SK-N-SH (cell line): ENCODE measurements around the gene POLN. TPM values are rescaled to one million over a fixed set of nuclear protein-coding genes. Genes with fewer than 3 reads are reported as not detected.

ENCODE experiments used
- CTCF ChIA-PET: fragments of 300-600, 350-600 bp; formaldehyde crosslinking; extraction: SDS; loops from one replicate; lab custom pipeline; 2021; lab: Yijun Ruan, JAX
- POLR2A ChIA-PET: fragments of 350-600 bp; sonication (Branson Sonifier 250); formaldehyde crosslinking; extraction: SDS; loops from one replicate; lab custom pipeline; 2020; ENCODE audit warnings: antibody characterized with exemption, inconsistent platforms; lab: Yijun Ruan, JAX
- DNase-seq: peaks from one replicate; pipeline ENCODE4 v3.0.0; 2012
- H2AFZ ChIP-seq: fragments of 200-600 bp; sonication (generic); 2 replicates; pipeline ENCODE4 v1.8.1; 2016; ENCODE audit warnings: antibody characterized with exemption, mild to moderate bottlenecking, low read depth
- H3F3A ChIP-seq: fragments of 200-600 bp; sonication (generic); replicated peaks from 2 replicates; pipeline ENCODE3; 2016; ENCODE audit warnings: antibody characterized with exemption, mild to moderate bottlenecking; ENCODE audit not compliant: insufficient read depth
- H3K27ac ChIP-seq, 2 experiments: fragments of 200-500 bp in 1 of 2; fragments of 200-600 bp in 1 of 2; sonication (Bioruptor generic) in 1 of 2; sonication (generic), shearing (Covaris generic) in 1 of 2; 2 replicates each; pipeline versions ENCODE4 v1.5.1 to v1.6.1; 2014 to 2016; ENCODE audit warnings: low read depth in 2 of 2, inconsistent platforms in 1 of 2, low read length in 1 of 2, mild to moderate bottlenecking in 1 of 2, mixed read lengths in 1 of 2
- H3K27me3 ChIP-seq: fragments of 200-600 bp; sonication (generic), shearing (Covaris generic); 2 replicates; pipeline ENCODE4 v1.6.1; 2016; ENCODE audit warnings: mixed run types; ENCODE audit not compliant: insufficient read depth
- H3K36me3 ChIP-seq, 2 experiments: fragments of 200-500 bp in 1 of 2; fragments of 200-600 bp in 1 of 2; sonication (Bioruptor generic) in 1 of 2; sonication (generic) in 1 of 2; replicated peaks in 1 of 2; 2 replicates each; pipeline versions ENCODE3 to v1.5.1; 2014 to 2016; ENCODE audit warnings: low read length in 1 of 2, mild to moderate bottlenecking in 1 of 2; ENCODE audit not compliant: insufficient read depth in 2 of 2, control insufficient read depth in 1 of 2
- H3K4me1 ChIP-seq, 2 experiments: fragments of 200-500 bp in 1 of 2; fragments of 200-600 bp in 1 of 2; sonication (Bioruptor generic) in 1 of 2; sonication (generic), shearing (Covaris generic) in 1 of 2; 2 replicates each; pipeline versions ENCODE4 v1.5.1 to v1.6.1; 2014 to 2016; ENCODE audit warnings: low read depth in 1 of 2, low read length in 1 of 2, mixed run types in 1 of 2; ENCODE audit not compliant: insufficient read depth in 2 of 2, control insufficient read depth in 1 of 2
- H3K4me2 ChIP-seq: fragments of 200-600 bp; sonication (generic), shearing (Covaris generic); 2 replicates; pipeline ENCODE4 v1.6.1; 2017; ENCODE audit warnings: mixed run types
- H3K4me3 ChIP-seq, 2 experiments: fragments of 200-500 bp in 1 of 2; fragments of 200-600 bp in 1 of 2; sonication (Bioruptor generic) in 1 of 2; sonication (generic), shearing (Covaris generic) in 1 of 2; 2 replicates each; pipeline versions ENCODE4 v1.5.1 to v1.8.1; 2014 to 2016; ENCODE audit warnings: low read depth in 2 of 2, inconsistent platforms in 1 of 2, low read length in 1 of 2, mild to moderate bottlenecking in 1 of 2, mixed read lengths in 1 of 2, moderate library complexity in 1 of 2
- H3K79me2 ChIP-seq: fragments of 200-600 bp; sonication (generic); 2 replicates; pipeline ENCODE4 v1.8.1; 2017; ENCODE audit warnings: mild to moderate bottlenecking; ENCODE audit not compliant: insufficient read depth
- H3K9ac ChIP-seq: fragments of 200-600 bp; sonication (generic); 2 replicates; pipeline ENCODE4 v1.6.1; 2017; ENCODE audit warnings: mixed run types
- H3K9me2 ChIP-seq: fragments of 200-600 bp; sonication (generic); 2 replicates; pipeline ENCODE4 v1.6.1; 2017; ENCODE audit warnings: mixed run types
- H3K9me3 ChIP-seq: fragments of 200-600 bp; sonication (generic); 2 replicates; pipeline ENCODE4 v1.6.1; 2017; ENCODE audit warnings: mixed run types, mild to moderate bottlenecking, moderate library complexity
- H4K20me1 ChIP-seq: fragments of 200-600 bp; sonication (generic); 2 replicates; pipeline ENCODE4 v1.6.1; 2017; ENCODE audit warnings: mild to moderate bottlenecking, mixed run types; ENCODE audit not compliant: insufficient read depth
- CHD2 ChIP-seq: fragments of 150-350 bp; IDR thresholded peaks from 2 replicates; pipeline ENCODE4 v1.6.1; 2018; ENCODE audit warnings: low read length; ENCODE audit not compliant: partially characterized antibody
- FOXJ3 ChIP-seq: sonication (generic); formaldehyde crosslinking; IDR thresholded peaks from 2 replicates; pipeline ENCODE4 v1.5.1; 2020; ENCODE audit warnings: mild to moderate bottlenecking, missing genetic modification reagents
- IRF3 ChIP-seq: fragments of 150-350 bp; IDR thresholded peaks from 2 replicates; pipeline ENCODE4 v1.6.1; 2016; ENCODE audit warnings: mild to moderate bottlenecking, low read depth, low read length
- JUND ChIP-seq: IDR thresholded peaks from 2 replicates; pipeline ENCODE4 v1.4.0; 2012
- MXI1 ChIP-seq: IDR thresholded peaks from 2 replicates; pipeline ENCODE4 v1.6.1; 2012; ENCODE audit warnings: mild to moderate bottlenecking, low read depth, low read length, improper control_type of control experiment
- NFIC ChIP-seq: IDR thresholded peaks from 2 replicates; pipeline ENCODE4 v1.4.0; 2012; ENCODE audit warnings: borderline replicate concordance
- PBX3 ChIP-seq: IDR thresholded peaks from 2 replicates; pipeline ENCODE4; 2012
- RAD21 ChIP-seq: IDR thresholded peaks from 2 replicates; pipeline ENCODE4 v1.6.1; 2012; ENCODE audit warnings: mild to moderate bottlenecking, low read length
- RCOR1 ChIP-seq: fragments of 150-350 bp; IDR thresholded peaks from 2 replicates; pipeline ENCODE4 v1.6.1; 2017; ENCODE audit warnings: antibody characterized with exemption, low read length
- RFX5 ChIP-seq: IDR thresholded peaks from 2 replicates; pipeline ENCODE4 v1.6.1; 2012; ENCODE audit warnings: mild to moderate bottlenecking, improper control_type of control experiment, low read length
- RXRA ChIP-seq: IDR thresholded peaks from 2 replicates; pipeline ENCODE4 v1.4.0; 2012; ENCODE audit warnings: low read depth, mild to moderate bottlenecking, borderline replicate concordance
- SMC3 ChIP-seq: IDR thresholded peaks from 2 replicates; pipeline ENCODE4 v1.6.1; 2012; ENCODE audit warnings: low read depth, low read length, improper control_type of control experiment
- TAF1 ChIP-seq: IDR thresholded peaks from 2 replicates; pipeline ENCODE4 v1.6.1; 2012; ENCODE audit warnings: low read depth, mild to moderate bottlenecking, low read length, moderate library complexity, borderline replicate concordance
- TCF12 ChIP-seq: IDR thresholded peaks from 2 replicates; pipeline ENCODE4 v1.4.0; 2012
- TEAD4 ChIP-seq: IDR thresholded peaks from 2 replicates; pipeline ENCODE4 v1.4.0; 2012; ENCODE audit warnings: mild to moderate bottlenecking, borderline replicate concordance; ENCODE audit not compliant: insufficient read depth
- USF1 ChIP-seq: IDR thresholded peaks from 2 replicates; pipeline ENCODE4 v1.4.0; 2012; ENCODE audit warnings: low read depth, borderline replicate concordance
- USF2 ChIP-seq: fragments of 150-350 bp; IDR thresholded peaks from 2 replicates; pipeline ENCODE4 v1.6.1; 2017; ENCODE audit warnings: antibody characterized with exemption, low read length, low read depth, borderline replicate concordance
- ZBTB33 ChIP-seq: IDR thresholded peaks from 2 replicates; pipeline ENCODE4 v1.4.0; 2012; ENCODE audit warnings: low read depth, borderline replicate concordance
- WGBS: methylation state at CpG from one replicate; pipeline ENCODE4 v1.1.6; 2017; ENCODE audit warnings: low lambda C conversion rate; 5-methylcytosine and 5-hydroxymethylcytosine counted together
- polyA plus RNA-seq, 3 experiments: library from polyadenylated mRNA; depleted of rRNA; stranded (reverse); fragments of >200 nt; gene quantifications; 2 replicates each; pipeline ENCODE4 v1.2.3, GENCODE V29; 2012

The POLN gene
- polyA plus RNA-seq, 1 of the 3 experiments (the other 2 are of a cell fraction), result 0.67 TPM

- TF ChIP-seq SMC3 (no peak), PBX3 (no peak)
Observed at GRCh38 chr4:2155246-2155645, 86.7 kb downstream of the POLN start (continued).

- no peak overlapping the region for H3K9ac ChIP-seq
- TF ChIP-seq RAD21 (no peak), RCOR1 (no peak), FOXJ3 (CRISPR knock-in tag) (no peak), TAF1 (no peak), ZBTB33 (no peak), MXI1 (no peak), USF2 (no peak), RXRA (no peak), USF1 (no peak), CHD2 (no peak), RFX5 (no peak), TCF12 (no peak), JUND (no peak), IRF3 (no peak), NFIC (no peak), TEAD4 (no peak)
- no peaks in the 10 kb centered on the region for H3K9me2 ChIP-seq
- H3F3A ChIP-seq, result no peaks in the 10 kb centered on the region
- no peaks in the 10 kb centered on the region for H4K20me1 ChIP-seq
- POLR2A ChIA-PET, result no interaction called here
- no peak overlapping the region for H2AFZ ChIP-seq
- no peak for DNase-seq
- no peaks in the 10 kb centered on the region for H3K36me3 ChIP-seq
- H3K4me2 ChIP-seq, result no peak overlapping the region
- H3K4me3 ChIP-seq, result no peak overlapping the region
- H3K4me1 ChIP-seq, result no peaks in the 10 kb centered on the region
- H3K27ac ChIP-seq, result no peak overlapping the region
- no peaks in the 10 kb centered on the region for H3K27me3 ChIP-seq
- CTCF ChIA-PET, result no interaction called here
- peaks cover 10% of the 10 kb centered on the region for H3K9me3 ChIP-seq
- no peaks in the 10 kb centered on the region for H3K79me2 ChIP-seq
- WGBS, result 21% methylated on average over 2 of the region's 2 CpGs
Observed at GRCh38 chr4:2154215-2154740, 87.6 kb downstream of the POLN start.
